ENCODE results near the gene HAPLN2. TPM values are rescaled to one million over a fixed set of nuclear protein-coding genes. Genes with fewer than 3 reads are reported as not detected.

The HAPLN2 gene
- total RNA-seq, 1 experiment from 2014 or later, result not detected

GRCh38 chr1:156581661-156582387 lies 37.4 kb upstream of the HAPLN2 start:
- no TSS peak for BruUV-seq (replicated peaks)
- TF ChIP-seq CTCF (IDR thresholded peaks at IDR 0.05; ENCODE audit: unreplicated experiment), result no peak
- Mint-ChIP-seq H3K27me3 (ENCODE audit: unreplicated experiment) (no peaks in the 10 kb centered on the region), H3K4me3 (ENCODE audit: low read depth, unreplicated experiment) (no peak overlapping the region), H3K9me3 (ENCODE audit: low read depth, unreplicated experiment) (no peaks in the 10 kb centered on the region), H3K27ac (ENCODE audit: unreplicated experiment) (no peak overlapping the region), H3K36me3 (ENCODE audit: insufficient read depth, unreplicated experiment) (no peaks in the 10 kb centered on the region), H3K4me1 (ENCODE audit: low read depth, unreplicated experiment) (no peaks in the 10 kb centered on the region)
- intact Hi-C loops (cut with micrococcal nuclease; ENCODE audit: unreplicated experiment), result no loop called here
- DNase-seq, result no peak
- CTCF ChIA-PET, result interaction anchor here (0.6 to 1.2 kb wide), 3 partner anchors 20 to 29 kb away, joined by 3 to 4 read pairs (median 3); partner anchors contain the start of gene GPATCH4

GRCh38 chr1:156582388-156583017 lies 36.7 kb upstream of the HAPLN2 start:
- intact Hi-C loops (cut with micrococcal nuclease; ENCODE audit: unreplicated experiment), result no loop called here
- H3K27ac Mint-ChIP-seq (ENCODE audit: unreplicated experiment), result no peak overlapping the region
- H3K36me3 Mint-ChIP-seq (ENCODE audit: insufficient read depth, unreplicated experiment), result no peaks in the 10 kb centered on the region
- no peak for TF ChIP-seq CTCF (IDR thresholded peaks at IDR 0.05; ENCODE audit: unreplicated experiment)
- DNase-seq, result no peak
- H3K27me3 Mint-ChIP-seq (ENCODE audit: unreplicated experiment), result no peaks in the 10 kb centered on the region
- H3K4me1 Mint-ChIP-seq (ENCODE audit: low read depth, unreplicated experiment), result no peaks in the 10 kb centered on the region
- no TSS peak for BruUV-seq (replicated peaks)
- CTCF ChIA-PET, result interaction anchor here (0.5 to 0.8 kb wide), 2 partner anchors 26 to 152 kb away, joined by 3 to 4 read pairs; no protein-coding TSS in a partner anchor
- H3K4me3 Mint-ChIP-seq (ENCODE audit: low read depth, unreplicated experiment), result no peak overlapping the region
- no peaks in the 10 kb centered on the region for H3K9me3 Mint-ChIP-seq (ENCODE audit: low read depth, unreplicated experiment)

GRCh38 chr1:156583821-156584622 lies 35.2 kb upstream of the HAPLN2 start:
- Mint-ChIP-seq H3K27me3 (ENCODE audit: unreplicated experiment) (no peaks in the 10 kb centered on the region), H3K4me1 (ENCODE audit: low read depth, unreplicated experiment) (no peaks in the 10 kb centered on the region), H3K27ac (ENCODE audit: unreplicated experiment) (no peak overlapping the region), H3K9me3 (ENCODE audit: low read depth, unreplicated experiment) (no peaks in the 10 kb centered on the region), H3K4me3 (ENCODE audit: low read depth, unreplicated experiment) (no peak overlapping the region), H3K36me3 (ENCODE audit: insufficient read depth, unreplicated experiment) (no peaks in the 10 kb centered on the region)
- no TSS peak for BruUV-seq (replicated peaks)
- peak; percentile 82 for DNase-seq
- CTCF ChIA-PET, result interaction anchor here (0.8 kb wide), 1 partner anchor 29 kb away, joined by 3 read pairs; no protein-coding TSS in a partner anchor
- intact Hi-C loops (cut with micrococcal nuclease; ENCODE audit: unreplicated experiment), result loop anchor here (1.0 kb wide), 1 partner anchor 24 kb away; no protein-coding TSS in a partner anchor
- peak; percentile 82 for TF ChIP-seq CTCF (IDR thresholded peaks at IDR 0.05; ENCODE audit: unreplicated experiment)

DNA sequence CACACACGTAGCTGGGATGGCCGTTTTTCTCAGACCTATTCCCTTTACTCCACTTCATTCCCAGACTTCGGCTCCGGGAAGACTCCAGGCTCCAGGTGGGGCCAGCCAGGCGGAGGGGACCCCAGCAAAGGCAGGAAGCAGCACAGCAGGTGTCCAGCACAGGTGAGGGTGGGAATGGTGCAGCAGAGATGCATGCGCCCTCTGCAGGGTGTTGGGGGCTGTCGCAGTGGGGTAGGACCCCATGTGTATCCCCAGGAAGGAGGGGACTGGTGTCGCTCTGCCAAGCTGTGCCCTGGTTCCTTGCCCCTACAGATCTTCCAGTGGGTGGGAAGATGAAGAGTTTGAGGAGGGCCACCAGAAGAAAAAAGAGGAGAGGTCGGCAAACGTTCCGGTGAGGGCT lies 34.4 kb upstream of the HAPLN2 start:
- Mint-ChIP-seq H3K4me1 (ENCODE audit: low read depth, unreplicated experiment) (no peaks in the 10 kb centered on the region), H3K36me3 (ENCODE audit: insufficient read depth, unreplicated experiment) (no peaks in the 10 kb centered on the region), H3K27me3 (ENCODE audit: unreplicated experiment) (no peaks in the 10 kb centered on the region), H3K27ac (ENCODE audit: unreplicated experiment) (no peak overlapping the region), H3K9me3 (ENCODE audit: low read depth, unreplicated experiment) (no peaks in the 10 kb centered on the region), H3K4me3 (ENCODE audit: low read depth, unreplicated experiment) (no peak overlapping the region)
- no TSS peak for BruUV-seq (replicated peaks)
- CTCF ChIA-PET, result interaction anchor here (0.8 kb wide), 1 partner anchor 28 kb away, joined by 3 read pairs; no protein-coding TSS in a partner anchor
- intact Hi-C loops (cut with micrococcal nuclease; ENCODE audit: unreplicated experiment), result loop anchor here (1.0 kb wide), 1 partner anchor 23 kb away; no protein-coding TSS in a partner anchor
- DNase-seq, result peak; percentile 55
- TF ChIP-seq CTCF (IDR thresholded peaks at IDR 0.05; ENCODE audit: unreplicated experiment), result peak; percentile 50

Data from Calu3 (cell line).